Lower leg skin (tissue), 3 donors: Measurements from ENCODE around the gene OBP2A.

ENCODE experiments used
- POLR2A ChIP-seq, 2 donors: fragments of 450-650 bp; IDR thresholded peaks; one replicate each; pipeline ENCODE4 v1.6.1; 2016 to 2017; ENCODE audit warnings: antibody characterized with exemption in 2 of 2, mild to moderate bottlenecking in 1 of 2, moderate library complexity in 1 of 2
- TF ChIP-seq, protein P1 (sequence below), 3 donors: fragments of 450-650 bp; IDR thresholded peaks; one replicate each; pipeline ENCODE4 v1.5.1; 2016; ENCODE audit warnings: antibody characterized with exemption in 3 of 3, mild to moderate bottlenecking in 3 of 3, moderate library complexity in 2 of 3

GRCh38 chr9:135516132-135516860 lies 29.6 kb upstream of the OBP2A start:
- TF ChIP-seq, protein P1, sequence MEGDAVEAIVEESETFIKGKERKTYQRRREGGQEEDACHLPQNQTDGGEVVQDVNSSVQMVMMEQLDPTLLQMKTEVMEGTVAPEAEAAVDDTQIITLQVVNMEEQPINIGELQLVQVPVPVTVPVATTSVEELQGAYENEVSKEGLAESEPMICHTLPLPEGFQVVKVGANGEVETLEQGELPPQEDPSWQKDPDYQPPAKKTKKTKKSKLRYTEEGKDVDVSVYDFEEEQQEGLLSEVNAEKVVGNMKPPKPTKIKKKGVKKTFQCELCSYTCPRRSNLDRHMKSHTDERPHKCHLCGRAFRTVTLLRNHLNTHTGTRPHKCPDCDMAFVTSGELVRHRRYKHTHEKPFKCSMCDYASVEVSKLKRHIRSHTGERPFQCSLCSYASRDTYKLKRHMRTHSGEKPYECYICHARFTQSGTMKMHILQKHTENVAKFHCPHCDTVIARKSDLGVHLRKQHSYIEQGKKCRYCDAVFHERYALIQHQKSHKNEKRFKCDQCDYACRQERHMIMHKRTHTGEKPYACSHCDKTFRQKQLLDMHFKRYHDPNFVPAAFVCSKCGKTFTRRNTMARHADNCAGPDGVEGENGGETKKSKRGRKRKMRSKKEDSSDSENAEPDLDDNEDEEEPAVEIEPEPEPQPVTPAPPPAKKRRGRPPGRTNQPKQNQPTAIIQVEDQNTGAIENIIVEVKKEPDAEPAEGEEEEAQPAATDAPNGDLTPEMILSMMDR (IDR thresholded peaks at IDR 0.05), result no peak
- TF ChIP-seq POLR2A (IDR thresholded peaks at IDR 0.05), result no peak
